ENCODE measurements around the gene TFPT. TPM values are rescaled to one million over a fixed set of nuclear protein-coding genes. Genes with fewer than 3 reads are reported as not detected.

The TFPT gene
- total and polyA plus RNA-seq, 2 of the 13 experiments (the other 11 are each of a cell fraction or from before 2014, with no cell fraction given) = 8.4 to 10.7 TPM

GRCh38 chr19:54159352-54160181 is 44.1 kb upstream of the TFPT start, which contains the start of gene LENG1 (continued):
- TF ChIP-seq CEBPZ (IDR thresholded peaks at IDR 0.05; ENCODE audit: low read length) (peak; percentile 79), NCOA5 (CRISPR knock-in tag; IDR thresholded peaks at IDR 0.05) (no peak), POLR2A (IDR thresholded peaks at IDR 0.05; ENCODE audit: insufficient read depth in 1 of 2, low read depth in 2 of 2, low read length in 2 of 2) (peak; percentile 47 to 62; a peak in 2 of 4 replicates), GATAD1 (CRISPR knock-in tag; IDR thresholded peaks at IDR 0.05) (peak; percentile 82), RFX3 (CRISPR knock-in tag; IDR thresholded peaks at IDR 0.05) (peak; percentile 98), BORCS8-MEF2B (CRISPR knock-in tag; IDR thresholded peaks at IDR 0.05) (peak; percentile 39; the same call in 1 of the 2 replicates), ZBTB1 (CRISPR knock-in tag; IDR thresholded peaks at IDR 0.05; ENCODE audit: borderline replicate concordance) (no peak), CREB1 (IDR thresholded peaks at IDR 0.05) (peak; percentile 90), CREB1 (CRISPR knock-in tag; IDR thresholded peaks at IDR 0.05) (peak; percentile 95), MED13 (CRISPR knock-in tag; IDR thresholded peaks at IDR 0.05) (no peak), CEBPB (IDR thresholded peaks at IDR 0.05; ENCODE audit: borderline replicate concordance, low read depth, low read length) (peak; percentile 22; the same call in 1 of the 2 replicates), CERS6 (CRISPR knock-in tag; IDR thresholded peaks at IDR 0.05) (no peak), HDAC1 (CRISPR knock-in tag; IDR thresholded peaks at IDR 0.05) (peak; percentile 92), ZFX (CRISPR knock-in tag; IDR thresholded peaks at IDR 0.05; ENCODE audit: low read depth) (peak; percentile 55; the same call in 1 of the 2 replicates), KLF12 (CRISPR knock-in tag; IDR thresholded peaks at IDR 0.05; ENCODE audit: borderline replicate concordance) (peak; percentile 27; the same call in 1 of the 2 replicates), DZIP1 (CRISPR knock-in tag; IDR thresholded peaks at IDR 0.05) (no peak), ZNF468 (CRISPR knock-in tag; IDR thresholded peaks at IDR 0.05) (no peak), IKZF5 (CRISPR knock-in tag; IDR thresholded peaks at IDR 0.05) (0 out of 2 replicates have a peak, but pooled peaks have one; percentile 28), NFYB (CRISPR knock-in tag; IDR thresholded peaks at IDR 0.05) (peak; percentile 98), ZNF749 (CRISPR knock-in tag; IDR thresholded peaks at IDR 0.05; ENCODE audit: borderline replicate concordance) (no peak), ZSCAN29 (CRISPR knock-in tag; conservative IDR thresholded peaks at IDR 0.05) (no peak), KLF6 (CRISPR knock-in tag; IDR thresholded peaks at IDR 0.05) (peak; percentile 58; the same call in 1 of the 2 replicates)
